Colonic mucosa (tissue), 4 donors: ENCODE measurements around the gene CCSER1. TPM values are rescaled to one million over a fixed set of nuclear protein-coding genes. Genes with fewer than 3 reads are reported as not detected.

Source experiments
- DNase-seq: peaks from one replicate; pipeline ENCODE4 v3.0.0-alpha.2; 2020
- H3K27ac ChIP-seq: fragments of 200-600 bp; one replicate; pipeline ENCODE4 v1.8.0; 2021
- H3K27me3 ChIP-seq: fragments of 200-600 bp; one replicate; pipeline ENCODE4 v1.8.0; 2021
- H3K36me3 ChIP-seq: fragments of 200-600 bp; one replicate; pipeline ENCODE4 v1.8.0; 2021
- H3K4me1 ChIP-seq: fragments of 200-600 bp; one replicate; pipeline ENCODE4 v1.8.0; 2021; ENCODE audit warnings: mild to moderate bottlenecking
- H3K4me3 ChIP-seq: fragments of 200-600 bp; one replicate; pipeline ENCODE4 v1.8.0; 2021
- H3K9ac ChIP-seq, 2 donors: one replicate each; pipeline ENCODE4 v1.7.0; 2013; ENCODE audit warnings: control low read depth in 2 of 2, low read depth in 2 of 2, low read length in 2 of 2
- H3K9me3 ChIP-seq: fragments of 200-600 bp; one replicate; pipeline ENCODE4 v1.8.0; 2021
- intact Hi-C: fragments of 100-400 bp; cut with DNase I; formaldehyde crosslinking; loops from one replicate; pipeline ENCODE4 v1.14.1; 2022
- total RNA-seq, 2 donors: library from RNA; stranded (reverse); fragmentation: NEBNext Ultra II Directional in 1 of 2; extraction: Animal tissue kit (Norgen Biotek cat#: 25700) in 1 of 2; gene quantifications; one replicate each; pipeline ENCODE4 v1.2.1, GENCODE V29; 2021
- TF ChIP-seq, protein P1 (sequence below): fragments of 200-600 bp; IDR thresholded peaks from one replicate; pipeline ENCODE4 v1.8.0; 2022; ENCODE audit warnings: antibody characterized with exemption, mild to moderate bottlenecking
- donor health status: healthy.
- donor health status: DM: no; HTN: no; CAD: no.
- donor health status: DM: no; HTN: no; CAD: no.

The CCSER1 gene
- total RNA-seq, 2 donors from 2014 or later, result 11.2 to 13.4 TPM

DNA sequence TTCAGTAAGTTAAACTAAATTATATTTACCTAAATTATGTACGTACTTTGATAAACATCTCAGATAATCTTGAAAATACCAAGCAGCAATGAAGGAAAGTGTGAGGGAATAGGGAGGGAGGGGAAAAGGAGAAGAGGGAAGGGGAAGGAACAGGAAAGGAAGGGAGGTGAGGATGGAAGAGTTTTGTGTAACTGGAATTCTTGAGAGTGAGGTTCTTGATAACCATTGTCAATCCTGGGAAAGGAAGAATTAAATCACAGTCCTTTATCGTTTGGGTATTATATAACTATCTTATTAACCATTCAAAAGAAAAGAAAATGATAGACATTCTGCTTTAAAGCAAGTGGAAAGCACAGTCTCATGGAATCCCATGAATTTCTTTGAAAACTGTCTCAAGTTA lies 795.0 kb downstream of the CCSER1 start:
- Histone ChIP-seq H3K9ac (no peak overlapping the region), H3K27ac (no peak overlapping the region), H3K4me1 (no peaks in the 10 kb centered on the region), H3K9me3 (no peaks in the 10 kb centered on the region), H3K27me3 (no peaks in the 10 kb centered on the region), H3K36me3 (no peaks in the 10 kb centered on the region), H3K4me3 (no peak overlapping the region)
- DNase-seq, result no peak
- intact Hi-C loops, result no loop called here
- TF ChIP-seq, protein P1, sequence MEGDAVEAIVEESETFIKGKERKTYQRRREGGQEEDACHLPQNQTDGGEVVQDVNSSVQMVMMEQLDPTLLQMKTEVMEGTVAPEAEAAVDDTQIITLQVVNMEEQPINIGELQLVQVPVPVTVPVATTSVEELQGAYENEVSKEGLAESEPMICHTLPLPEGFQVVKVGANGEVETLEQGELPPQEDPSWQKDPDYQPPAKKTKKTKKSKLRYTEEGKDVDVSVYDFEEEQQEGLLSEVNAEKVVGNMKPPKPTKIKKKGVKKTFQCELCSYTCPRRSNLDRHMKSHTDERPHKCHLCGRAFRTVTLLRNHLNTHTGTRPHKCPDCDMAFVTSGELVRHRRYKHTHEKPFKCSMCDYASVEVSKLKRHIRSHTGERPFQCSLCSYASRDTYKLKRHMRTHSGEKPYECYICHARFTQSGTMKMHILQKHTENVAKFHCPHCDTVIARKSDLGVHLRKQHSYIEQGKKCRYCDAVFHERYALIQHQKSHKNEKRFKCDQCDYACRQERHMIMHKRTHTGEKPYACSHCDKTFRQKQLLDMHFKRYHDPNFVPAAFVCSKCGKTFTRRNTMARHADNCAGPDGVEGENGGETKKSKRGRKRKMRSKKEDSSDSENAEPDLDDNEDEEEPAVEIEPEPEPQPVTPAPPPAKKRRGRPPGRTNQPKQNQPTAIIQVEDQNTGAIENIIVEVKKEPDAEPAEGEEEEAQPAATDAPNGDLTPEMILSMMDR, result no peak

DNA sequence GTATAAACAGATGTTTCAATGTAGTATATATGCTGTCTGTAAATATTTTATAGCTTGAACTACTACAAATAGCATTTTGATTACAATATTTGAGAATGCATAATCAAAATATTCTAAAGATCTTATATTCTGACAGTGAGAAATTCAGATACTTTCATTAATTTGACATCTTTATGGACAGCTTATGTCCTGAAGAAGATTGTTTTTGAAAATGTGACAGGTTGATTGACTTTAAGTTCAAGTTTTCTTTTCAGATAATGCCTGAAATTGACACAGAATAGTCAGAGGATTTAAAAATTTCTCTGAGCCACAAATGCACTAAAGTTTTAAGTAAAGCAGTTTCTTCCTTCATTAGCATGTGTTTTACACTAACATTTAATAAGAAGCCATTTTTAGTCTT lies 799.8 kb downstream of the CCSER1 start:
- H3K4me3 ChIP-seq, result no peak overlapping the region
- intact Hi-C loops, result no loop called here
- no peak overlapping the region for H3K27ac ChIP-seq
- H3K27me3 ChIP-seq, result no peaks in the 10 kb centered on the region
- no peak for DNase-seq
- no peaks in the 10 kb centered on the region for H3K9me3 ChIP-seq
- no peaks in the 10 kb centered on the region for H3K4me1 ChIP-seq
- TF ChIP-seq, protein P1, result no peak
- no peak overlapping the region for H3K9ac ChIP-seq
- H3K36me3 ChIP-seq, result no peaks in the 10 kb centered on the region

DNA sequence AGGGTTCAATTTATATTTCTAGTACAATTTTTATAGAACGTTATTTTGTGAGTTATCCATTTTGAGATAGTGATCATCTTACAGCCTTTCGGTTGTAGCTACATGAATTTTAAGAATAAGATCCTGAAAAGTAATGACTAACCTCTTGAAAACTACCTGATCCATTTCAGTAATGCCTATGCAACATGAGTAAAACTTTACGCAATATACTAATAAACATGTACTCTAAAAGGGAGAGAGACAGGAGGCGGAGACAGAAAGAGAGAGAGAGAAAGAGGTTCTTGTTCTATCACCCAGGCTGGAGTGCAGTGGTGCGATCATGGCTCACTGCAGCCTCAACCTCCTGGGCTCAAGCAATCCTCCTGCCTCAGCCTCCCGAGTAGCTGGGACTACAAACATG lies 816.1 kb downstream of the CCSER1 start:
- intact Hi-C loops, result no loop called here
- no peaks in the 10 kb centered on the region for H3K36me3 ChIP-seq
- TF ChIP-seq, protein P1, result no peak
- H3K4me1 ChIP-seq, result no peaks in the 10 kb centered on the region
- no peaks in the 10 kb centered on the region for H3K27me3 ChIP-seq
- no peaks in the 10 kb centered on the region for H3K9me3 ChIP-seq
- no peak for DNase-seq
- no peak overlapping the region for H3K27ac ChIP-seq
- H3K4me3 ChIP-seq, result no peak overlapping the region
- no peak overlapping the region for H3K9ac ChIP-seq

DNA sequence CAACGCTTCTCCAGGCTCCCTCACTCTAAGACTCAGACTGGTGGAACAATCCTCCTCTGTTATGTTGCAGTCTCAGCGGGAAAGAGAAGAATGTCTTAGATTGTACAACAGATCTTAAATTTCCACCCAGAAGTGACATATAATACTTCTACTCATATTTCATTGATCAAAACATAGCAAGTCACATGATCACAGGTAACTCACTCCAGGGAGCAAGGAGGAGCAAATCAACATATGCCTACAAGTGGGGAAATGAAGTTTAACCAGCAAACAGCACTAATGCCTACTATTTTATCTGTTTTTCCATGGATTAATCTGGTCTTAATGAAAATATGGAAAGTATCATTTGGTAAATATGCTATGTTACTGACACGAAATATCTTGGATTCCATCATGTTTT lies 819.8 kb downstream of the CCSER1 start:
- Histone ChIP-seq H3K9me3 (no peaks in the 10 kb centered on the region), H3K9ac (no peak overlapping the region), H3K27ac (no peak overlapping the region), H3K4me3 (no peak overlapping the region), H3K36me3 (no peaks in the 10 kb centered on the region), H3K27me3 (no peaks in the 10 kb centered on the region), H3K4me1 (no peaks in the 10 kb centered on the region)
- TF ChIP-seq, protein P1, result no peak
- intact Hi-C loops, result no loop called here
- DNase-seq, result no peak

DNA sequence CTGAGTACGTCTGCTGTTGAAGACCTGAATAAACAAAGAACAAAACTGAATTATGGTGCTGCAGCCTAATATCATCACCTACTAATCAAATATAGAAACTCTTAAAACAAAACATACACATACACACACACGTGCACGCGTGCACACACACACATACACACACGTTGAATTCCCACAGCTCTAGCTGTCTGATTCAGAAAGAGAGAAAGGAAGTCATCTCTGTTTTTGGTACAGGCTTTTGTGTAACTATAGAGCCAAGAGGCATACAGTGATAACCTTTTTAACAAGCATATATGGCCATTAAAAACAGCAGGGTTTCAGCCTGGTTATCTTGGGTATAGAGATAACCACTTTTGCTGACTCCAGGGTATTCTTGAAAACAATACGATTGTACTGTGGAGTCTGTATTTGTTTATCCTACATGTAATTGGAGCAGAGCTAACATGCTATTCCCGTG lies 823.2 kb downstream of the CCSER1 start:
- TF ChIP-seq, protein P1, result no peak
- Histone ChIP-seq H3K4me3 (no peak overlapping the region), H3K9ac (no peak overlapping the region), H3K27ac (no peak overlapping the region), H3K4me1 (no peaks in the 10 kb centered on the region), H3K36me3 (no peaks in the 10 kb centered on the region), H3K27me3 (no peaks in the 10 kb centered on the region), H3K9me3 (no peaks in the 10 kb centered on the region)
- intact Hi-C loops, result no loop called here
- DNase-seq, result no peak

DNA sequence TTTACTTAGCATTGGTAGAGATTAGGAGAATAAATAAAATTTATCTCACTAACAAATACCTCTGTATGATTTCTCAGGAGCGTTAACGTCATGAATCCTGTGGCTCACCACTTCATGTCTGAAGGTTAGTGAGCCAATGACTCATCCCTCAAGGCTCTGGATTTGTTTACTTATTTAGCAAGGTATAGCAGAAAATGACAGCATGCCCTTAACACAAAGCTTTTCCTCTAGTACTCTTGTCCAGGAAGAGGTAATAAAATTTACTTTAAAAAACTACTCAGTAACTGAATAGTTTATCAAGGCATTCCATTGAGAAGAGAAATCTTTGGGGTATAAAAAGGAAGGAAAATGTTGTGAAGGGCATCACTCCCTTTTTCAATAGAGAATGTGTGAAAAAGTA lies 823.8 kb downstream of the CCSER1 start:
- no peak overlapping the region for H3K27ac ChIP-seq
- no peaks in the 10 kb centered on the region for H3K4me1 ChIP-seq
- no peaks in the 10 kb centered on the region for H3K27me3 ChIP-seq
- no peak overlapping the region for H3K4me3 ChIP-seq
- no peak overlapping the region for H3K9ac ChIP-seq
- H3K9me3 ChIP-seq, result no peaks in the 10 kb centered on the region
- no peaks in the 10 kb centered on the region for H3K36me3 ChIP-seq
- intact Hi-C loops, result no loop called here
- DNase-seq, result no peak
- TF ChIP-seq, protein P1, result no peak
